Thyroid gland (tissue), 4 donors: Measurements from ENCODE around the gene PDE6A.

Experiments used
- CTCF ChIP-seq, 6 experiments: fragments of 200-600 bp in 3 of 6; fragments of 450-650 bp in 3 of 6; sonication (generic) in 3 of 6; IDR thresholded peaks; one replicate each; pipeline ENCODE4 v1.5.1; 2016 to 2019; ENCODE audit warnings: antibody characterized with exemption in 6 of 6, mild to moderate bottlenecking in 2 of 6, inconsistent platforms in 1 of 6, moderate library complexity in 1 of 6
- POLR2A ChIP-seq, 2 donors: fragments of 450-650 bp; IDR thresholded peaks; one replicate each; pipeline ENCODE4 v1.6.1; 2017; ENCODE audit warnings: antibody characterized with exemption in 2 of 2, mild to moderate bottlenecking in 2 of 2, moderate library complexity in 1 of 2

DNA sequence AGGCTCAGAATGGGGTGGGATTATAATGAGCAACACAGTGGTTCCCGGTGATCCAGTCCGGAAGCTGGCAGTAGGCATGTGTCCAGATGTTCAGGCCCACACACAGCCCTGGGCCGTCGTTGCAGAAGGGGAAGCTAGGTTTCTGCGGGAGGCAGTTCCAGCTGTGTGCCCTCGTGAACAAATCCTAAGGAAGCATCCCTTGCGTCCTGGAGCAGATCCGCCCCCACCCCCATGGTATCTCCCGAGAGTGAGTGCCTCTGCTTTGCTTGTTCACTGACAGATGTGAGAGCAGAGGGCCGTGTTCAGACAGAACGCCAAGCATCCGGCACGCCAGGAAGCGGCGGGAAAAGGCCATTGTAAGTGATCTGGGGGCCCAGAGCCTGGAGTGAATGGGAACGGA is 104.8 kb downstream of the PDE6A start:
- TF ChIP-seq CTCF (IDR thresholded peaks at IDR 0.05) (no peak), POLR2A (IDR thresholded peaks at IDR 0.05) (no peak)
